GM12878 (cell line): ENCODE results near the gene RELL2. TPM values are rescaled to one million over a fixed set of nuclear protein-coding genes. Genes with fewer than 3 reads are reported as not detected.
A peak's percentile ranks its signal among the peaks of the same experiment; 100 is the strongest.

Experiments used
- CHD4 ChIP-seq: fragments of 200-600 bp; sonication (generic); IDR thresholded peaks from 2 replicates; pipeline ENCODE4 v1.6.1; 2016; ENCODE audit warnings: mild to moderate bottlenecking
- EED ChIP-seq: sonication (generic); IDR thresholded peaks from 2 replicates; pipeline ENCODE4 v1.6.1; 2016; ENCODE audit warnings: antibody characterized with exemption, low read depth
- EP300 ChIP-seq, 2 experiments: fragments of 150-350 bp in 1 of 2; IDR thresholded peaks; 2 replicates each; pipeline ENCODE4 v1.6.1; 2011 to 2012; ENCODE audit warnings: low read depth in 2 of 2, low read length in 2 of 2, borderline replicate concordance in 1 of 2, improper control_type of control experiment in 1 of 2, inconsistent platforms in 1 of 2; ENCODE audit not compliant: control insufficient read depth in 1 of 2
- HCFC1 ChIP-seq: fragments of 150-350 bp; IDR thresholded peaks from 2 replicates; pipeline ENCODE4 v1.6.1; 2014; ENCODE audit warnings: low read length
- IKZF1 ChIP-seq: fragments of 450-650 bp; conservative IDR thresholded peaks from 2 replicates; pipeline ENCODE4 v1.6.1; 2017; ENCODE audit warnings: antibody characterized with exemption, mild to moderate bottlenecking
- IRF4 ChIP-seq: IDR thresholded peaks from 2 replicates; pipeline ENCODE4 v1.6.1; 2011; ENCODE audit warnings: low read depth, low read length
- KAT2A ChIP-seq: conservative IDR thresholded peaks from 2 replicates; pipeline ENCODE4 v1.6.1; 2011; ENCODE audit warnings: low read depth, low read length; ENCODE audit not compliant: control insufficient read depth
- KLF5 ChIP-seq: fragments of 450-650 bp; IDR thresholded peaks from 2 replicates; pipeline ENCODE4 v1.6.1; 2014; ENCODE audit warnings: mild to moderate bottlenecking; ENCODE audit not compliant: partially characterized antibody
- MEF2A ChIP-seq: IDR thresholded peaks from 2 replicates; pipeline ENCODE4 v1.6.1; 2011; ENCODE audit warnings: low read depth, mild to moderate bottlenecking, low read length, moderate library complexity; ENCODE audit not compliant: insufficient read depth
- MEF2B ChIP-seq: fragments of 450-650 bp; IDR thresholded peaks from 2 replicates; pipeline ENCODE4 v1.6.1; 2018; ENCODE audit warnings: mild to moderate bottlenecking, moderate library complexity; ENCODE audit not compliant: partially characterized antibody, poor library complexity, severe bottlenecking
- MTA3 ChIP-seq: IDR thresholded peaks from 2 replicates; pipeline ENCODE4 v1.6.1; 2012; ENCODE audit warnings: low read length, inconsistent platforms, borderline replicate concordance
- MYB ChIP-seq: fragments of 150-350 bp; IDR thresholded peaks from 2 replicates; pipeline ENCODE4 v1.6.1; 2014; ENCODE audit warnings: mild to moderate bottlenecking, low read depth, low read length, borderline replicate concordance
- NKRF ChIP-seq: fragments of 450-650 bp; conservative IDR thresholded peaks from 2 replicates; pipeline ENCODE4 v1.6.1; 2017; ENCODE audit warnings: mild to moderate bottlenecking, moderate library complexity
- POLR2A ChIP-seq: IDR thresholded peaks from 2 replicates; pipeline ENCODE4 v1.6.1; 2011; ENCODE audit warnings: low read depth, mild to moderate bottlenecking, low read length
- RB1 ChIP-seq: fragments of 450-650 bp; formaldehyde crosslinking; IDR thresholded peaks from 2 replicates; pipeline ENCODE4 v1.6.1; 2017; ENCODE audit warnings: mild to moderate bottlenecking, borderline replicate concordance
- SMAD1 ChIP-seq: fragments of 450-650 bp; IDR thresholded peaks from 2 replicates; pipeline ENCODE4 v1.6.1; 2018; ENCODE audit warnings: mild to moderate bottlenecking, low read depth; ENCODE audit not compliant: partially characterized antibody
- STAT1 ChIP-seq: fragments of 450-650 bp; conservative IDR thresholded peaks from 2 replicates; pipeline ENCODE4 v1.6.1; 2014; ENCODE audit warnings: antibody characterized with exemption, mild to moderate bottlenecking
- STAT3 ChIP-seq: IDR thresholded peaks from 2 replicates; pipeline ENCODE4 v1.6.1; 2011; ENCODE audit warnings: low read depth, low read length, improper control_type of control experiment
- TCF7 ChIP-seq: IDR thresholded peaks from 2 replicates; pipeline ENCODE4 v1.6.1; 2014; ENCODE audit warnings: antibody characterized with exemption, borderline replicate concordance
- WRNIP1 ChIP-seq: IDR thresholded peaks from 2 replicates; pipeline ENCODE4 v1.6.1; 2011; ENCODE audit warnings: low read depth, low read length, improper control_type of control experiment, borderline replicate concordance
- YBX1 ChIP-seq: fragments of 450-650 bp; IDR thresholded peaks from 2 replicates; pipeline ENCODE4 v1.6.1; 2016; ENCODE audit warnings: antibody characterized with exemption
- ZBED1 ChIP-seq: IDR thresholded peaks from 2 replicates; pipeline ENCODE4 v1.6.1; 2016; ENCODE audit warnings: borderline replicate concordance
- ZBTB4 ChIP-seq: fragments of 450-650 bp; formaldehyde crosslinking; IDR thresholded peaks from 2 replicates; pipeline ENCODE4 v1.4.0; 2022; ENCODE audit warnings: mild to moderate bottlenecking, moderate library complexity
- ZNF207 ChIP-seq: fragments of 450-650 bp; IDR thresholded peaks from 2 replicates; pipeline ENCODE4 v1.6.1; 2014; ENCODE audit warnings: antibody characterized with exemption, mild to moderate bottlenecking, borderline replicate concordance
- polyA plus RNA-seq, 11 experiments: library from polyadenylated mRNA; depleted of rRNA in 4 of 11; unstranded in 6 of 11; stranded (reverse) in 5 of 11; fragments of >200 nt; fragmentation: Nextera tagmentation in 4 of 11; fragmentation: Illumina TruSeq in 1 of 11; extraction: Ambion mirVana in 4 of 11; extraction: Trizol in 1 of 11; gene quantifications; 1 replicate in 1 of 11; 2 replicates in 10 of 11; pipeline versions ENCODE4 v1.2.1 to v1.2.3, GENCODE V29; 2011 to 2016; ENCODE audit warnings: inconsistent platforms in 2 of 11, missing spikeins in 2 of 11, low read depth in 1 of 11
- total RNA-seq, 4 experiments: library from RNA; depleted of rRNA in 3 of 4; stranded (reverse); fragments of >200 nt in 3 of 4; fragmentation: Illumina TruSeq in 1 of 4; extraction: Trizol in 1 of 4; gene quantifications; 2 replicates each; pipeline versions ENCODE4 v1.2.1 to v1.2.3, GENCODE V29; 2013 to 2021
- TF ChIP-seq, protein P1 (sequence below): fragments of 450-650 bp; IDR thresholded peaks from 2 replicates; pipeline ENCODE4 v1.6.1; 2014; ENCODE audit warnings: mild to moderate bottlenecking

Gene RELL2
- total and polyA plus RNA-seq, 10 of the 15 experiments (the other 5 are each of a cell fraction or from before 2014, with no cell fraction given), result 0.23 to 21.4 (median 7.1) TPM

- no peak for TF ChIP-seq MTA3
- no peak for TF ChIP-seq ZNF207
- TF ChIP-seq, protein P1, sequence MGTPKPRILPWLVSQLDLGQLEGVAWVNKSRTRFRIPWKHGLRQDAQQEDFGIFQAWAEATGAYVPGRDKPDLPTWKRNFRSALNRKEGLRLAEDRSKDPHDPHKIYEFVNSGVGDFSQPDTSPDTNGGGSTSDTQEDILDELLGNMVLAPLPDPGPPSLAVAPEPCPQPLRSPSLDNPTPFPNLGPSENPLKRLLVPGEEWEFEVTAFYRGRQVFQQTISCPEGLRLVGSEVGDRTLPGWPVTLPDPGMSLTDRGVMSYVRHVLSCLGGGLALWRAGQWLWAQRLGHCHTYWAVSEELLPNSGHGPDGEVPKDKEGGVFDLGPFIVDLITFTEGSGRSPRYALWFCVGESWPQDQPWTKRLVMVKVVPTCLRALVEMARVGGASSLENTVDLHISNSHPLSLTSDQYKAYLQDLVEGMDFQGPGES, result no peak
- TF ChIP-seq IKZF1, result 0 out of 2 replicates have a peak, but pooled peaks have one; percentile 15
- TF ChIP-seq MEF2B, result no peak
- no peak for TF ChIP-seq NKRF
- TF ChIP-seq WRNIP1, result 0 out of 2 replicates have a peak, but pooled peaks have one; percentile 37
- TF ChIP-seq EED, result no peak
- no peak for TF ChIP-seq ZBED1
- TF ChIP-seq CHD4, result no peak
- no peak for TF ChIP-seq RB1
- no peak for TF ChIP-seq YBX1
- peak in 1 of 2 experiments; percentile 76; a peak in 2 of 4 replicates for TF ChIP-seq EP300 (IDR thresholded peaks at IDR 0.05; ENCODE audit: borderline replicate concordance in 1 of 2, control insufficient read depth in 1 of 2, low read depth in 2 of 2, low read length in 2 of 2)
- TF ChIP-seq ZBTB4, result no peak
- peak; percentile 89 for TF ChIP-seq IRF4
- TF ChIP-seq STAT1, result no peak
- 0 out of 2 replicates have a peak, but pooled peaks have one; percentile 42 for TF ChIP-seq STAT3
- no peak for TF ChIP-seq KLF5
- TF ChIP-seq SMAD1, result no peak
- TF ChIP-seq KAT2A, result no peak
- TF ChIP-seq MEF2A, result no peak
- TF ChIP-seq MYB, result no peak
- no peak for TF ChIP-seq TCF7
- TF ChIP-seq HCFC1, result no peak
- TF ChIP-seq POLR2A, result no peak
These were observed 2.8 kb upstream of the RELL2 start (continued) for GRCh38 chr5:141633871-141634561.
